IMR-90 (cell line): ENCODE measurements around the gene HECW1.

ENCODE experiments used
- MAFK ChIP-seq: IDR thresholded peaks from 2 replicates; pipeline ENCODE4 v1.6.1; 2012; ENCODE audit warnings: low read depth, low read length, improper control_type of control experiment
- MXI1 ChIP-seq: IDR thresholded peaks from 2 replicates; pipeline ENCODE4 v1.6.1; 2012; ENCODE audit warnings: low read depth, mild to moderate bottlenecking, low read length, moderate library complexity, borderline replicate concordance
- NFE2L2 ChIP-seq: fragments of 150-350 bp; IDR thresholded peaks from 2 replicates; pipeline ENCODE4 v1.6.1; 2016; ENCODE audit warnings: low read depth, mild to moderate bottlenecking, low read length
- POLR2A ChIP-seq: IDR thresholded peaks from 2 replicates; pipeline ENCODE4 v1.6.1; 2012; ENCODE audit warnings: mild to moderate bottlenecking, low read depth, low read length
- RAD21 ChIP-seq: IDR thresholded peaks from 2 replicates; pipeline ENCODE4 v1.6.1; 2012; ENCODE audit warnings: low read length, improper control_type of control experiment
- RFX5 ChIP-seq: IDR thresholded peaks from 2 replicates; pipeline ENCODE4 v1.8.0; 2012; ENCODE audit warnings: low read depth, mild to moderate bottlenecking, low read length, moderate library complexity
- SMC3 ChIP-seq: fragments of 150-350 bp; IDR thresholded peaks from 2 replicates; pipeline ENCODE4 v1.6.1; 2016; ENCODE audit warnings: low read depth, mild to moderate bottlenecking, antibody characterized with exemption, low read length, moderate library complexity
- TF ChIP-seq, protein P1 (sequence below): conservative IDR thresholded peaks from 2 replicates; pipeline ENCODE4 v1.5.1; 2012; ENCODE audit warnings: mild to moderate bottlenecking, low read depth, low read length, improper control_type of control experiment
- TF ChIP-seq, protein P2 (sequence below): fragments of 150-350 bp; IDR thresholded peaks from 2 replicates; pipeline ENCODE4 v1.6.1; 2017; ENCODE audit warnings: mild to moderate bottlenecking, antibody characterized with exemption, low read length, low read depth
- TF ChIP-seq, protein P3 (sequence below): fragments of 150-350 bp; IDR thresholded peaks from 2 replicates; pipeline ENCODE4 v1.6.1; 2016; ENCODE audit warnings: low read depth, mild to moderate bottlenecking, low read length, moderate library complexity, borderline replicate concordance

DNA sequence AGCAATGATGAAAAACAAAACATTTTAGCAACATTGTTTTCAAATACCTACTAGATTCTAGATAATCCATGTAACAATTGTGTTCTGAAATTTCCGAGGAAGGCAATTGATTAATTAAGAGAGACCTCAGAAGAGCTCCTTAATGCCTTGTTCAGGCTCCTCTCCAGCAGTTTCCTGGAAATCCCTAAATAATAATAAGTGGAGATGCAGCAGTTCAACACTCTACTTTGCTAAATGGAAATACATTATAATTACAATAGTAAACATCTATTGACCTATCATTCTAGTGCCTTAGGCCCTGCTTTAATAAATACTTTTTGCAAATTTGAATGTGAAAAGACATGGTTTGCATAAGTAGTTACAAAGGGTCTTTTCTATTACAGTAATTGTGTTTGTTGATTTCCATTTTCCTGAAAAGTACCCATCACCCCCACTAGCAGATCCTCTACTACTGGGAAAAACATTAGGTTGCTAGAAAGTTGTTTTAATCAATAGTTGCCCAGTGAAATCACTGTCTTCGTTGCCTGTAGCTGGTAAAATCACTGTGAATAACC, 283.8 kb downstream of the HECW1 start:
- TF ChIP-seq POLR2A: no peak
- TF ChIP-seq, protein P1, sequence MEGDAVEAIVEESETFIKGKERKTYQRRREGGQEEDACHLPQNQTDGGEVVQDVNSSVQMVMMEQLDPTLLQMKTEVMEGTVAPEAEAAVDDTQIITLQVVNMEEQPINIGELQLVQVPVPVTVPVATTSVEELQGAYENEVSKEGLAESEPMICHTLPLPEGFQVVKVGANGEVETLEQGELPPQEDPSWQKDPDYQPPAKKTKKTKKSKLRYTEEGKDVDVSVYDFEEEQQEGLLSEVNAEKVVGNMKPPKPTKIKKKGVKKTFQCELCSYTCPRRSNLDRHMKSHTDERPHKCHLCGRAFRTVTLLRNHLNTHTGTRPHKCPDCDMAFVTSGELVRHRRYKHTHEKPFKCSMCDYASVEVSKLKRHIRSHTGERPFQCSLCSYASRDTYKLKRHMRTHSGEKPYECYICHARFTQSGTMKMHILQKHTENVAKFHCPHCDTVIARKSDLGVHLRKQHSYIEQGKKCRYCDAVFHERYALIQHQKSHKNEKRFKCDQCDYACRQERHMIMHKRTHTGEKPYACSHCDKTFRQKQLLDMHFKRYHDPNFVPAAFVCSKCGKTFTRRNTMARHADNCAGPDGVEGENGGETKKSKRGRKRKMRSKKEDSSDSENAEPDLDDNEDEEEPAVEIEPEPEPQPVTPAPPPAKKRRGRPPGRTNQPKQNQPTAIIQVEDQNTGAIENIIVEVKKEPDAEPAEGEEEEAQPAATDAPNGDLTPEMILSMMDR: no peak
- no peak for TF ChIP-seq MXI1
- TF ChIP-seq, protein P2, sequence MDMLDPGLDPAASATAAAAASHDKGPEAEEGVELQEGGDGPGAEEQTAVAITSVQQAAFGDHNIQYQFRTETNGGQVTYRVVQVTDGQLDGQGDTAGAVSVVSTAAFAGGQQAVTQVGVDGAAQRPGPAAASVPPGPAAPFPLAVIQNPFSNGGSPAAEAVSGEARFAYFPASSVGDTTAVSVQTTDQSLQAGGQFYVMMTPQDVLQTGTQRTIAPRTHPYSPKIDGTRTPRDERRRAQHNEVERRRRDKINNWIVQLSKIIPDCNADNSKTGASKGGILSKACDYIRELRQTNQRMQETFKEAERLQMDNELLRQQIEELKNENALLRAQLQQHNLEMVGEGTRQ: no peak
- TF ChIP-seq SMC3: no peak
- TF ChIP-seq MAFK: no peak
- no peak for TF ChIP-seq RFX5
- TF ChIP-seq, protein P3, sequence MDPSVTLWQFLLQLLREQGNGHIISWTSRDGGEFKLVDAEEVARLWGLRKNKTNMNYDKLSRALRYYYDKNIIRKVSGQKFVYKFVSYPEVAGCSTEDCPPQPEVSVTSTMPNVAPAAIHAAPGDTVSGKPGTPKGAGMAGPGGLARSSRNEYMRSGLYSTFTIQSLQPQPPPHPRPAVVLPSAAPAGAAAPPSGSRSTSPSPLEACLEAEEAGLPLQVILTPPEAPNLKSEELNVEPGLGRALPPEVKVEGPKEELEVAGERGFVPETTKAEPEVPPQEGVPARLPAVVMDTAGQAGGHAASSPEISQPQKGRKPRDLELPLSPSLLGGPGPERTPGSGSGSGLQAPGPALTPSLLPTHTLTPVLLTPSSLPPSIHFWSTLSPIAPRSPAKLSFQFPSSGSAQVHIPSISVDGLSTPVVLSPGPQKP: no peak
- TF ChIP-seq RAD21: no peak
- no peak for TF ChIP-seq NFE2L2
